IPS-NIHi7 (cell line): Measurements from ENCODE around the gene CDON.
"Not testable (repeated sequence)": the region's sequence is repeated elsewhere in the genome, so short reads cannot be mapped to it uniquely, and the experiment has no call there.

Source experiments
- DNase-seq: peaks from one replicate; pipeline ENCODE4 v3.0.0; 2012; ENCODE audit warnings: mixed read lengths; ENCODE audit errors: extremely low spot score

CDON gene

DNA sequence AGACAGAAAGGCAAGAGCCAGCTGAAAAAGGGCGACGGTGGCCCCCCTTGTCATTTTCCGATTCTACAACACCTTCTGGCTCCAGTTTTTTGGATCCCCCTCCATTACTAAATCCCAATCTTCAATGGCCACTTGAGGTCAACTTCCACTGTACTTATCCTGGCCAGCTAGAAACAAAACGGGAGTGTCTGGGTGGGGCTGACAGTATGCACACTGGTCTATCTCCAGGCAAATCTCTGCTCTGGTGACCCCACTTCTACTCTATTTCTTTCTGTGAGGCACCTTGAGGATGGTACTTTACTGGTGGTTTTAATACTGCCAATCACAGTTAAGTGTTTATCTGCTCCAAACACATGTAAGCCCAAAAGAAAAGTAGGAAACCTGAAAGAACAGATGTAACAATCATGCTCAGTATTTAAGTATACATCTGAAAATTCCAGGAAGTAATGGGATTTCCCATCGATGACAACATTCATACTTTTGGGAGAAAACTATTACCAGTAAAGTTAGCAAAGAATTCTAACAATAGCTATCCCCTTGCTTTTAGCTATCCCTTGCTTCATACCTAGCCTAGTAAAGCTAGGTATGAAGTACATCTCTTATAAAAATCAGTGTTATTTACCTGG is 16.0 kb downstream of the CDON start:
- DNase-seq: no peak

GRCh38 chr11:126039485-126040271 is 23.0 kb downstream of the CDON start:
- DNase-seq: peak; percentile 24

DNA sequence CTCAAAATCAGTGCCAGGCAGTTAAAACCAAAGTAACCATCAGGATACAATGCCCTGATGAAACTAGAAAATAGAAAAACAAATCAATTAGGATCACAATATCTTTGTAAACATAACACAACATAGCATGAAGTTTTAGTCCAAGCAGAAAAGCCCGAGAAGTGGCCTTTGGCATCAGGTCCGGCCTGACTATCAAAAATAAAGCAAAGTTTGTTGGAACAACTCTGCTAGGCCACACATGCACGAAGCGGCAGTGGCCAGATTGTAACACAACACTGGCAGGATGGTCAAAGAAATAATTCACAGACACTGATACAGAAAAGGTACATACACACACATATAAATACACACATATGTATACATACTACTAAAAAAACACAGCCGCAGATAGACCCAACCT is 26.9 kb downstream of the CDON start:
- no peak for DNase-seq

DNA sequence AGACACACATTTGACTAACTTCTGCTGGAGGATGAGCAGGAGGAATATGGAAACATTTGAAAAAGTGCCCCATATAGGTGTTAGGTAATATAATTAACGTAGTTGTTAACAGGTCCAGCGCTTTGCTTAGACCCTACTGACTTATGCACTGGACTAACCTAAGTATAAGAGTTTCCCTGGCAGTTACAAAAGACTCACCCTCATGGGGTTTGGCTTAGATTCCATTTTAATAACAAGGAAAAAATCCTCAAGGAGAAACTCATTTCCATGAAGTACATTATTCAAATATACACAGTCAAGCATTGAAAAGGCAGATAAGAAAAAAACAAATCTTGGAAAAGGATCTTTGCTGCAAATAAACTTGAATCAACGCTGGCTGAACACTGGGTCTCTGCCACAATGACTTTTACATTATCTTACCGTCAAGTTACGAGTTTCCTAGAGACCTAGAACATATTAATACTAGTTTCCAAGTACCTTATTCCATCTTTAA is 27.7 kb downstream of the CDON start:
- no peak for DNase-seq

GRCh38 chr11:126034039-126034932 is 28.4 kb downstream of the CDON start:
- DNase-seq: no peak

DNA sequence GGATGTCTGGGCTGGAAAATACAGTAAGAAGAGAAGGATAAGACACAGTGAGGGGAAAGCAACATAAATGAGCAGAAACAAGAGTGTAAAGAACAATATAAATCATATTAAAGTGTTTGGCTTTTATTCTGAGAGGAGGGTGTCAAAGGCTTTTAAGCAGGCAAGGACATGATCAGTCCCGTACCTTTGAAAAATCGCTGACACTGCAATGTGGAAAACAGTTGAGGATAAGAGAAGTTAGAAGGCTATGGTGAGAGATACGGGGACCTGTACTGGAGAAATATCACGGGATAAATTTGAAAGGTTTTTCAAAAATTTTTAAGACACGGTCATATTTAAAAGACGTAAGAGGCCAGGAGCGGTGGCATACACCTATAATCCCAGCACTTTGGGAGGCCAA is 30.3 kb downstream of the CDON start:
- no peak for DNase-seq

DNA sequence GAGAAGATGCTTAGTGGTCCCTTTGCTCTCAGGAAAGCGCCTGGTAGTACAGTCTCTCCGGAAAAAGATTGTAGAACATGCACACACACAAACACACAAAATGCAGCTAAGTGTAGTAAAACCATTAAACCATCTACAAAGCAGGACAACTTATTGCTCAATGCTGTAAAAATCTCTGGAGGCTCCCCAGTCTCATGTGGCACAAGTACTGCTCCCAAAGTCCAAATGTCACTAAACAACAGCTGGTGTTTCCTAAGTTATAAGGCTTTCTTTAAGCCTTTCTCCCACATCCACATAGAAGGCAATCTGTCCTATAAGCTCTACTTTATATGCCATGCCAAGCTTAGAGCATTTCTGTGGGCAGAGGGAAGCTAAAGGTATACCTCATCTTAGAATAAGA is 32.9 kb downstream of the CDON start:
- DNase-seq: no peak

GRCh38 chr11:126029237-126029636 is 33.4 kb downstream of the CDON start:
- DNase-seq: no peak

- DNase-seq: not testable (repeated sequence)
These were observed 34.1 kb downstream of the CDON start for GRCh38 chr11:126028534-126028933.

- no peak for DNase-seq
These were observed 36.1 kb downstream of the CDON start for GRCh38 chr11:126026579-126026978.

DNA sequence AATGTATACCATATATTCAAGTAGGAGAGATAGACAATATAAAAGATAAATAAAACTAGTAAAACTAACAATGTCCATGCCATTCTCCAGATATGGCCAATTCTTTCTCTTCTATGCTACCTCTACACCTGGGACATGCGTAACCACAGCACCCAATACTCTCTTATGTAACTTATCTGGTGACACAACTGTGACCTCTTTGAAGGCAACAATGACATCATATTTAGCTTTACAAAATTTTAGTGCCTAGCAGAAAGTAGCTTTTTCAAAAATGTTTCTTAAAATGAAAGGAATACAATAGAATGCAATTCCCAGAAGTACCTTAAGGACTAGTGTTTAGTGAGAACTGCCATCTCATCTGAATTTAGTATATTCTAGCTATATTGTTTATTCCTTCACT is 36.8 kb downstream of the CDON start:
- DNase-seq: no peak

GRCh38 chr11:126024123-126024522 is 38.5 kb downstream of the CDON start:
- no peak for DNase-seq

DNA sequence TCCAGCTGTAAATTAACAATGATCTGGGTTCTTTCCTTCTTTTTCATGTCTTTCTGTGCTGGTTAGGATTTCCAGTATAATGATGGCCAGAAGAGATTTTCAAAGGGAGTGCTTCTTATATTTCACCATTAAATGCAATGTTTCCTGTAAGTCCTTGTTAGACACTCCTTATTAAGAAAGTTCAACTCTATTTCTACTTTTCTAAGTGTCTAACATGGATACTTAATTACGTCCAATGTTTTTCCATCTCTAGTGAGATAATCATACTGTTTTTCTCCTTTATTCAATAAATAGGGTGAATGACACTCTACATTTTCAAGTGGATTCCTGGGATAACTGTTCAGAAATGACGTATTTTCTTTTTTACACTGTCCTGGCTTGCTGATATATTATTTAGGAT is 49.8 kb downstream of the CDON start:
- DNase-seq: no peak

GRCh38 chr11:126011754-126012153 is 50.9 kb downstream of the CDON start:
- no peak for DNase-seq

- DNase-seq: no peak
These were observed 51.4 kb downstream of the CDON start for GRCh38 chr11:126011265-126011664.

DNA sequence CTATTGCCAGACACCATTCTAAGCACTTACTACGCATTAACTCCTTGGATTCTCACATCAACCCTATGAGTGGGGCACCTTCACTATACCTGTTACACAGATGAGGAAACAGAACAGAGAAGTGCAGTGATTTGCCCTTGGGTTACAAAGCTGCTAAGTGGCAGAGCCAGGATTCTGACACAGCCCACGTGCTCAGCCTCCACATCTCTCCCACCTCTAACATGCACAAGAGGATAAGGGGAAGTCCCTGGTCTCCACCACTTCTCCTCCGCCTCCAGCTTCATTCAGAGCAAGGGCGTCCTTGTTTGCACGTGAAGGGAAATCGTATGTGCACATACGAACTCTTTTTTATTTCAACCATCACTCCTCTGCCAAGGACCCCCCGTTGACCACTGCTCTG is 53.7 kb downstream of the CDON start:
- no peak for DNase-seq

DNA sequence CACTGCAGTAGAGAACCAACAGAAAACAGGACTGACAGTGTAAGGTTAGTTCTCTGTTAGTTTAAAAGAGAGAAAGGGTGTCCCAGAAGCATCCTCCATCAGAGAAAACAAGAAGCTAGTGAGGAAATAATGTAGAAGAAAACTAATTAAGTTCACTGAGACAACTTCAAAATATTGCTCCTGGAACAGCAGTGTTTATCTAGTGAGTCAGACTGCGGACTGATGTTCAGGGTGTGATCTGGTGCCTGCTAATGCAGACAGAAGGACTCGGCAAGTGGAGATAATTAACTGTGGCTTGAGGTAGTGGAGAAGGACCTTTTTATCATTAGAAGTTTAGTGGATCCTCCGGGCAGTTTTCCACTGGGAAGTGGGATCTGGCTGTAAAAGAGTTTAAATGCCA is 55.4 kb downstream of the CDON start:
- no peak for DNase-seq

DNA sequence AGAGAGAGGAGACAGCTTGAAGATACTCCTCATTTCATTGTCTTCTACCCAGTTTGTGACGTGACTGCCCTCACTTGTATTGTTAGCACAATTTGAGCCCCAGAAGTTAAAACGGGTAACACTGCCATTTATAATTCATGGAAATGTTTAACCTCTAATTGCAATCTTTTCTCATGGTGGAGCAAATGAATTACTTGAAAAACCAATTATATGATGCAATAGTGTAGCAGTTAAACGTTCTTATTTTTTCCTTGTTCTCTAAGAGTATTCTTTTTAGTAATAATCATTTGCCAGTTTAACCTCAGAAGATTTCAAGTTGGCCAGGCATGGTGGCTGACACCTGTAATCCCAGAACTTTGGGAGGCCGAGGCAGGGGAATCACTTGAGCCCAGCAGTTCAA is 56.6 kb downstream of the CDON start:
- DNase-seq: no peak

DNA sequence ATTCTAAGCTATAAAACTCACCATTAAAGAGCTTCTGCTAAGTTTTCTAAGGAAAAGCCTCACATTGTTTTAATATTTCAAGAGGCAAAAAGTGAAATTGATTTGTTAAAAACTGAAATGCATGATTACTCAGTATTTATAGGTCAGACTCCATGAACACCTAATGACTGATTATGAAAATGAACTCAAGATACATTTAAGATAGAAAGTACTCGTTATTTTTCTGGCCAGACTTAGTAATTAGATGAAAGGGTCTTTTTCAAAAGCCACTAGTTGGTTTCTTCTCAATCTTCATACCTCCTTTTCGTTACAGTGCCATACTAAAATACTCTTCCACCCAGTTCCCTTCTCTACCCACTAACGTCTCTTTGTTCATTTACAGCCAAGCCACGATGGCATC is 60.5 kb downstream of the CDON start:
- no peak for DNase-seq

GRCh38 chr11:125999234-125999880 is 63.3 kb downstream of the CDON start:
- no peak for DNase-seq

- DNase-seq: no peak
These were observed 64.4 kb downstream of the CDON start for GRCh38 chr11:125998267-125998666.

- DNase-seq: no peak
These were observed 67.4 kb downstream of the CDON start for GRCh38 chr11:125995313-125995712.
